Skin epidermis (tissue), 12 donors: ENCODE data around the gene MSI2.
A peak's percentile ranks its signal among the peaks of the same experiment; 100 is the strongest.
"Not testable (repeated sequence)": the region's sequence is repeated elsewhere in the genome, so short reads cannot be mapped to it uniquely, and the experiment has no call there.

Experiments used
- H3K27ac ChIP-seq, 21 experiments: fragments of 200-600 bp; sonication (generic) in 11 of 21; one replicate each; pipeline ENCODE4 v1.5.0; 2020; ENCODE audit warnings: mild to moderate bottlenecking in 3 of 21, inconsistent platforms in 2 of 21, moderate library complexity in 2 of 21
- H3K4me3 ChIP-seq, 7 experiments: fragments of 200-600 bp; sonication (generic) in 2 of 7; one replicate each; pipeline ENCODE4 v1.5.0; 2020; ENCODE audit warnings: inconsistent platforms in 2 of 7, mild to moderate bottlenecking in 2 of 7, moderate library complexity in 1 of 7

The MSI2 gene

GRCh38 chr17:57255776-57256681 is at the start of gene MSI2:
MSI2 (plus strand) TSS chr17:57256523; CDS start chr17:57256743, 220 bp downstream.
- peak within 1 kb of the TSS; percentile 77 to 97 (median 89) for H3K4me3 ChIP-seq
- H3K27ac ChIP-seq, result peak within 1 kb of the TSS; percentile 42 to 91 (median 82)

- no peak overlapping the region for H3K27ac ChIP-seq
- no peak overlapping the region for H3K4me3 ChIP-seq
Measured at GRCh38 chr17:57206928-57207327, 49.4 kb upstream of the MSI2 start.

- H3K4me3 ChIP-seq, result no peak overlapping the region
- H3K27ac ChIP-seq, result no peak overlapping the region
Measured at GRCh38 chr17:57207396-57207795, 48.9 kb upstream of the MSI2 start.

- no peak overlapping the region for H3K4me3 ChIP-seq
Measured at GRCh38 chr17:57210224-57210553, 46.1 kb upstream of the MSI2 start.

GRCh38 chr17:57210972-57211411 is 45.3 kb upstream of the MSI2 start:
- H3K27ac ChIP-seq, result no peak overlapping the region
- no peak overlapping the region for H3K4me3 ChIP-seq

More at GRCh38 chr17:57210224-57210553, 46.1 kb upstream of the MSI2 start:
- no peak overlapping the region for H3K27ac ChIP-seq

- Histone ChIP-seq H3K27ac (no peak overlapping the region), H3K4me3 (no peak overlapping the region)
Measured at GRCh38 chr17:57211543-57211942, 44.8 kb upstream of the MSI2 start.

- H3K4me3 ChIP-seq, result no peak overlapping the region
- H3K27ac ChIP-seq, result no peak overlapping the region
Measured at GRCh38 chr17:57213180-57213825, 43.0 kb upstream of the MSI2 start.

GRCh38 chr17:57215317-57215716 is 41.0 kb upstream of the MSI2 start:
- Histone ChIP-seq H3K27ac (no peak overlapping the region), H3K4me3 (no peak overlapping the region)

GRCh38 chr17:57221366-57222350 is 34.7 kb upstream of the MSI2 start:
- Histone ChIP-seq H3K4me3 (no peak overlapping the region), H3K27ac (no peak overlapping the region)

- H3K4me3 ChIP-seq, H3K27ac ChIP-seq: not testable (repeated sequence)
Measured at GRCh38 chr17:57222422-57222821, 33.9 kb upstream of the MSI2 start.

- Histone ChIP-seq H3K27ac (no peak overlapping the region), H3K4me3 (no peak overlapping the region)
Measured at GRCh38 chr17:57225127-57225526, 31.2 kb upstream of the MSI2 start.

- H3K4me3 ChIP-seq, result no peak overlapping the region
- no peak overlapping the region for H3K27ac ChIP-seq
Measured at GRCh38 chr17:57226793-57227192, 29.5 kb upstream of the MSI2 start.

- Histone ChIP-seq H3K4me3 (no peak overlapping the region), H3K27ac (no peak overlapping the region)
Measured at GRCh38 chr17:57228911-57229310, 27.4 kb upstream of the MSI2 start.

- H3K4me3 ChIP-seq, result no peak overlapping the region
Measured at GRCh38 chr17:57234061-57234738, 22.1 kb upstream of the MSI2 start.

GRCh38 chr17:57234739-57235092 is 21.6 kb upstream of the MSI2 start:
- H3K4me3 ChIP-seq, result no peak overlapping the region
- no peak overlapping the region for H3K27ac ChIP-seq

More at GRCh38 chr17:57234061-57234738, 22.1 kb upstream of the MSI2 start:
- no peak overlapping the region for H3K27ac ChIP-seq

GRCh38 chr17:57235124-57235523 is 21.2 kb upstream of the MSI2 start:
- Histone ChIP-seq H3K4me3 (no peak overlapping the region), H3K27ac (no peak overlapping the region)

GRCh38 chr17:57236686-57237299 is 19.5 kb upstream of the MSI2 start:
- no peak overlapping the region for H3K27ac ChIP-seq
- no peak overlapping the region for H3K4me3 ChIP-seq

- no peak overlapping the region for H3K27ac ChIP-seq
- no peak overlapping the region for H3K4me3 ChIP-seq
Measured at GRCh38 chr17:57240648-57241047, 15.7 kb upstream of the MSI2 start.

- H3K27ac ChIP-seq, result no peak overlapping the region
- H3K4me3 ChIP-seq, result no peak overlapping the region
Measured at GRCh38 chr17:57242148-57242547, 14.2 kb upstream of the MSI2 start.
